ENCODE results near the gene ARHGAP40. TPM values are rescaled to one million over a fixed set of nuclear protein-coding genes. Genes with fewer than 3 reads are reported as not detected.
A peak's percentile ranks its signal among the peaks of the same experiment; 100 is the strongest.

The ARHGAP40 gene
- total and polyA plus RNA-seq, 2 of the 13 experiments (the other 11 are each of a cell fraction or from before 2014, with no cell fraction given) = 0.75 to 2.1 TPM

DNA sequence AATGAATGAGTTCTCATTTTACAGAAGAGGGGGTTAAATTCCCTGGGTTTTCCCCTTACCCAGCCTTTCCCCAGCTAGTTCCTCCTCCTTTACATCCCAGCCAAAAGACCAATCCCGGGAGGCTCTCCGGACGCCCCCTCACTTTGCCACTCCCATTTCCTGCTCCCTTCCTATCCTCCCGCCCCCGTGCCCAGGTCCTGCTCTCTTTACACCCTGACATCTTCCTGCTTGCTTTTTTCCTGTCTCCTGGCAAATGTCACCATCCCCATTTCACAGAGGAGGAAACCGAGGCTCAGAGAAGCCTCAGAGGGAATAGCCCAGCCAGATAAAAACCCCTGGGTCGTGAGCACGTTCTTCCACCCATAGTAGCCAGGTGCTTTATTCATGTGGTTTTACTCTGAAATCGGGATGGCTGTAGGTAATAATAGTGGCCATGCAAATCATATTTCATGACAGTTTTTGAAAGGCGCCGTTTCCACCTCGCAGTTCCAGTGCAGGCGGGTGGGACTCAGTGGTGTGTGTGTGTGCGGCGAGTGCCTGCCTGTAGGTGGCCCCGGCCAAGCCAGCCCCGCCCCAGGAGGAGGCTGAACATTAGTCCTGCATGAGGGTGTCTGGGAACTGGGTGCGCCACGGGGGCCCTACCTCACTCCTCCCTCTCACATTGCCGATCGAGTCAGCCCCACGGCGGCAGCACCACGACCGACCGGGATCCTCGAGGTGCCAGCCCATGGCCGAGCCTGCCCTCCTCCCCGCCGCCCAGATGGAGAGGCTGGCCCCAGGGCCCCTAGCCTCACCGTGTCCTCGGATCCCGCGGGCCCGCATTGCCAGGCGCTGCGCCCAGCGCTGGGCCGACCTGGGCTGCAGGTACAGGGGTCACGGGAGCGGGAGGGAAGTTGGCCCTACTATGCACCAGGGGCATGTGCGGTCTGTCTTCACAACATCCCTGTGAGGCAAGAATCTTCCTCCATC lies at the start of gene ARHGAP40 (continued):
- TF ChIP-seq, protein P1, sequence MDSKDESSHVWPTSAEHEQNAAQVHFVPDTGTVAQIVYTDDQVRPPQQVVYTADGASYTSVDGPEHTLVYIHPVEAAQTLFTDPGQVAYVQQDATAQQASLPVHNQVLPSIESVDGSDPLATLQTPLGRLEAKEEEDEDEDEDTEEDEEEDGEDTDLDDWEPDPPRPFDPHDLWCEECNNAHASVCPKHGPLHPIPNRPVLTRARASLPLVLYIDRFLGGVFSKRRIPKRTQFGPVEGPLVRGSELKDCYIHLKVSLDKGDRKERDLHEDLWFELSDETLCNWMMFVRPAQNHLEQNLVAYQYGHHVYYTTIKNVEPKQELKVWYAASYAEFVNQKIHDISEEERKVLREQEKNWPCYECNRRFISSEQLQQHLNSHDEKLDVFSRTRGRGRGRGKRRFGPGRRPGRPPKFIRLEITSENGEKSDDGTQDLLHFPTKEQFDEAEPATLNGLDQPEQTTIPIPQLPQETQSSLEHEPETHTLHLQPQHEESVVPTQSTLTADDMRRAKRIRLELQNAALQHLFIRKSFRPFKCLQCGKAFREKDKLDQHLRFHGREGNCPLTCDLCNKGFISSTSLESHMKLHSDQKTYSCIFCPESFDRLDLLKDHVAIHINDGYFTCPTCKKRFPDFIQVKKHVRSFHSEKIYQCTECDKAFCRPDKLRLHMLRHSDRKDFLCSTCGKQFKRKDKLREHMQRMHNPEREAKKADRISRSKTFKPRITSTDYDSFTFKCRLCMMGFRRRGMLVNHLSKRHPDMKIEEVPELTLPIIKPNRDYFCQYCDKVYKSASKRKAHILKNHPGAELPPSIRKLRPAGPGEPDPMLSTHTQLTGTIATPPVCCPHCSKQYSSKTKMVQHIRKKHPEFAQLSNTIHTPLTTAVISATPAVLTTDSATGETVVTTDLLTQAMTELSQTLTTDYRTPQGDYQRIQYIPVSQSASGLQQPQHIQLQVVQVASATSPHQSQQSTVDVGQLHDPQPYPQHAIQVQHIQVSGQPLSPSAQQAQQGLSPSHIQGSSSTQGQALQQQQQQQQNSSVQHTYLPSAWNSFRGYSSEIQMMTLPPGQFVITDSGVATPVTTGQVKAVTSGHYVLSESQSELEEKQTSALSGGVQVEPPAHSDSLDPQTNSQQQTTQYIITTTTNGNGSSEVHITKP (CRISPR knock-in tag; IDR thresholded peaks at IDR 0.05; ENCODE audit: low read depth) = no peak; the same call in 1 of the 2 replicates
- TF ChIP-seq, protein P2, sequence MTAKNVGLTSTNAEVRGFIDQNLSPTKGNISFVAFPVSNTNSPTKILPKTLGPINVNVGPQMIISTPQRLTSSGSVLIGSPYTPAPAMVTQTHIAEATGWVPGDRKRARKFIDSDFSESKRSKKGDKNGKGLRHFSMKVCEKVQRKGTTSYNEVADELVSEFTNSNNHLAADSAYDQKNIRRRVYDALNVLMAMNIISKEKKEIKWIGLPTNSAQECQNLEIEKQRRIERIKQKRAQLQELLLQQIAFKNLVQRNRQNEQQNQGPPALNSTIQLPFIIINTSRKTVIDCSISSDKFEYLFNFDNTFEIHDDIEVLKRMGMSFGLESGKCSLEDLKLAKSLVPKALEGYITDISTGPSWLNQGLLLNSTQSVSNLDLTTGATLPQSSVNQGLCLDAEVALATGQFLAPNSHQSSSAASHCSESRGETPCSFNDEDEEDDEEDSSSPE (CRISPR knock-in tag; IDR thresholded peaks at IDR 0.05) = no peak
- TF ChIP-seq, protein P3, sequence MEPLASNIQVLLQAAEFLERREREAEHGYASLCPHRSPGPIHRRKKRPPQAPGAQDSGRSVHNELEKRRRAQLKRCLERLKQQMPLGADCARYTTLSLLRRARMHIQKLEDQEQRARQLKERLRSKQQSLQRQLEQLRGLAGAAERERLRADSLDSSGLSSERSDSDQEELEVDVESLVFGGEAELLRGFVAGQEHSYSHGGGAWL (CRISPR knock-in tag; IDR thresholded peaks at IDR 0.05) = 0 out of 2 replicates have a peak, but pooled peaks have one; percentile 20
- TF ChIP-seq HNF4G (IDR thresholded peaks at IDR 0.05; ENCODE audit: borderline replicate concordance, low read depth, low read length) = no peak
- TF ChIP-seq HNF4G (CRISPR knock-in tag; IDR thresholded peaks at IDR 0.05; ENCODE audit: borderline replicate concordance, low read depth) = peak; percentile 55; the same call in 1 of the 2 replicates
- TF ChIP-seq, protein P4, sequence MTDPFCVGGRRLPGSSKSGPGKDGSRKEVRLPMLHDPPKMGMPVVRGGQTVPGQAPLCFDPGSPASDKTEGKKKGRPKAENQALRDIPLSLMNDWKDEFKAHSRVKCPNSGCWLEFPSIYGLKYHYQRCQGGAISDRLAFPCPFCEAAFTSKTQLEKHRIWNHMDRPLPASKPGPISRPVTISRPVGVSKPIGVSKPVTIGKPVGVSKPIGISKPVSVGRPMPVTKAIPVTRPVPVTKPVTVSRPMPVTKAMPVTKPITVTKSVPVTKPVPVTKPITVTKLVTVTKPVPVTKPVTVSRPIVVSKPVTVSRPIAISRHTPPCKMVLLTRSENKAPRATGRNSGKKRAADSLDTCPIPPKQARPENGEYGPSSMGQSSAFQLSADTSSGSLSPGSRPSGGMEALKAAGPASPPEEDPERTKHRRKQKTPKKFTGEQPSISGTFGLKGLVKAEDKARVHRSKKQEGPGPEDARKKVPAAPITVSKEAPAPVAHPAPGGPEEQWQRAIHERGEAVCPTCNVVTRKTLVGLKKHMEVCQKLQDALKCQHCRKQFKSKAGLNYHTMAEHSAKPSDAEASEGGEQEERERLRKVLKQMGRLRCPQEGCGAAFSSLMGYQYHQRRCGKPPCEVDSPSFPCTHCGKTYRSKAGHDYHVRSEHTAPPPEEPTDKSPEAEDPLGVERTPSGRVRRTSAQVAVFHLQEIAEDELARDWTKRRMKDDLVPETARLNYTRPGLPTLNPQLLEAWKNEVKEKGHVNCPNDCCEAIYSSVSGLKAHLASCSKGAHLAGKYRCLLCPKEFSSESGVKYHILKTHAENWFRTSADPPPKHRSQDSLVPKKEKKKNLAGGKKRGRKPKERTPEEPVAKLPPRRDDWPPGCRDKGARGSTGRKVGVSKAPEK (CRISPR knock-in tag; IDR thresholded peaks at IDR 0.05; ENCODE audit: borderline replicate concordance) = no peak
- no peak for TF ChIP-seq ZSCAN30 (CRISPR knock-in tag; IDR thresholded peaks at IDR 0.05)
- TF ChIP-seq ISL2 (CRISPR knock-in tag; IDR thresholded peaks at IDR 0.05) = no peak
- TF ChIP-seq DPF2 (CRISPR knock-in tag; IDR thresholded peaks at IDR 0.05; ENCODE audit: borderline replicate concordance, low read depth) = no peak
- no peak for TF ChIP-seq ZFP62 (CRISPR knock-in tag; IDR thresholded peaks at IDR 0.05)
- TF ChIP-seq ZNF747 (CRISPR knock-in tag; IDR thresholded peaks at IDR 0.05; ENCODE audit: borderline replicate concordance) = peak; percentile 76; the same call in 1 of the 2 replicates
- no peak for TF ChIP-seq ZNF235 (CRISPR knock-in tag; IDR thresholded peaks at IDR 0.05; ENCODE audit: borderline replicate concordance)
- TF ChIP-seq, protein P5, sequence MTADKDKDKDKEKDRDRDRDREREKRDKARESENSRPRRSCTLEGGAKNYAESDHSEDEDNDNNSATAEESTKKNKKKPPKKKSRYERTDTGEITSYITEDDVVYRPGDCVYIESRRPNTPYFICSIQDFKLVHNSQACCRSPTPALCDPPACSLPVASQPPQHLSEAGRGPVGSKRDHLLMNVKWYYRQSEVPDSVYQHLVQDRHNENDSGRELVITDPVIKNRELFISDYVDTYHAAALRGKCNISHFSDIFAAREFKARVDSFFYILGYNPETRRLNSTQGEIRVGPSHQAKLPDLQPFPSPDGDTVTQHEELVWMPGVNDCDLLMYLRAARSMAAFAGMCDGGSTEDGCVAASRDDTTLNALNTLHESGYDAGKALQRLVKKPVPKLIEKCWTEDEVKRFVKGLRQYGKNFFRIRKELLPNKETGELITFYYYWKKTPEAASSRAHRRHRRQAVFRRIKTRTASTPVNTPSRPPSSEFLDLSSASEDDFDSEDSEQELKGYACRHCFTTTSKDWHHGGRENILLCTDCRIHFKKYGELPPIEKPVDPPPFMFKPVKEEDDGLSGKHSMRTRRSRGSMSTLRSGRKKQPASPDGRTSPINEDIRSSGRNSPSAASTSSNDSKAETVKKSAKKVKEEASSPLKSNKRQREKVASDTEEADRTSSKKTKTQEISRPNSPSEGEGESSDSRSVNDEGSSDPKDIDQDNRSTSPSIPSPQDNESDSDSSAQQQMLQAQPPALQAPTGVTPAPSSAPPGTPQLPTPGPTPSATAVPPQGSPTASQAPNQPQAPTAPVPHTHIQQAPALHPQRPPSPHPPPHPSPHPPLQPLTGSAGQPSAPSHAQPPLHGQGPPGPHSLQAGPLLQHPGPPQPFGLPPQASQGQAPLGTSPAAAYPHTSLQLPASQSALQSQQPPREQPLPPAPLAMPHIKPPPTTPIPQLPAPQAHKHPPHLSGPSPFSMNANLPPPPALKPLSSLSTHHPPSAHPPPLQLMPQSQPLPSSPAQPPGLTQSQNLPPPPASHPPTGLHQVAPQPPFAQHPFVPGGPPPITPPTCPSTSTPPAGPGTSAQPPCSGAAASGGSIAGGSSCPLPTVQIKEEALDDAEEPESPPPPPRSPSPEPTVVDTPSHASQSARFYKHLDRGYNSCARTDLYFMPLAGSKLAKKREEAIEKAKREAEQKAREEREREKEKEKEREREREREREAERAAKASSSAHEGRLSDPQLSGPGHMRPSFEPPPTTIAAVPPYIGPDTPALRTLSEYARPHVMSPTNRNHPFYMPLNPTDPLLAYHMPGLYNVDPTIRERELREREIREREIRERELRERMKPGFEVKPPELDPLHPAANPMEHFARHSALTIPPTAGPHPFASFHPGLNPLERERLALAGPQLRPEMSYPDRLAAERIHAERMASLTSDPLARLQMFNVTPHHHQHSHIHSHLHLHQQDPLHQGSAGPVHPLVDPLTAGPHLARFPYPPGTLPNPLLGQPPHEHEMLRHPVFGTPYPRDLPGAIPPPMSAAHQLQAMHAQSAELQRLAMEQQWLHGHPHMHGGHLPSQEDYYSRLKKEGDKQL (CRISPR knock-in tag; IDR thresholded peaks at IDR 0.05; ENCODE audit: low read depth) = no peak
